HK-2 (cell line): Measurements from ENCODE around the gene RRAGA.
"Not testable (repeated sequence)": the region's sequence is repeated elsewhere in the genome, so short reads cannot be mapped to it uniquely, and the experiment has no call there.

Source experiments
- DNase-seq: peaks from one replicate; pipeline ENCODE4 v3.0.0-alpha.2; 2018; ENCODE audit not compliant: unreplicated experiment

RRAGA gene

DNA sequence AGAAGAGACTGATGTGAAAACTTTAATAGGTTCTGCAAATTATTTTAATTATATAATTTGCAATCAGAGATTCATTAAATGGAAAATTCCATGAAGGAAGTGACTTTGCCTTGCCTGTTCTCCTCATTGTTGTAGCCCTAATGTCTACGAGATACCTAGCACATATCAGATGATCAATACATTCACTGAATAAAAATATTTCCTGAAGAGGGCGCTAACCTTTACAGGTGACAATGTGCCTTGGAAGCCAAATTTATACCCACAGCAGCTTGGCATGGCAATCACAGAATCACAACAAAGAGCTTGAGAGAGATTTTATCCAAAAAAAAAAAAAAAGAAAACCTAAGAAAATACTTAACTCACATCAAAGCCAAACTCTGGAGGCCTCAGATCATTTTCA, 36.1 kb downstream of the RRAGA start:
- DNase-seq = no peak

DNA sequence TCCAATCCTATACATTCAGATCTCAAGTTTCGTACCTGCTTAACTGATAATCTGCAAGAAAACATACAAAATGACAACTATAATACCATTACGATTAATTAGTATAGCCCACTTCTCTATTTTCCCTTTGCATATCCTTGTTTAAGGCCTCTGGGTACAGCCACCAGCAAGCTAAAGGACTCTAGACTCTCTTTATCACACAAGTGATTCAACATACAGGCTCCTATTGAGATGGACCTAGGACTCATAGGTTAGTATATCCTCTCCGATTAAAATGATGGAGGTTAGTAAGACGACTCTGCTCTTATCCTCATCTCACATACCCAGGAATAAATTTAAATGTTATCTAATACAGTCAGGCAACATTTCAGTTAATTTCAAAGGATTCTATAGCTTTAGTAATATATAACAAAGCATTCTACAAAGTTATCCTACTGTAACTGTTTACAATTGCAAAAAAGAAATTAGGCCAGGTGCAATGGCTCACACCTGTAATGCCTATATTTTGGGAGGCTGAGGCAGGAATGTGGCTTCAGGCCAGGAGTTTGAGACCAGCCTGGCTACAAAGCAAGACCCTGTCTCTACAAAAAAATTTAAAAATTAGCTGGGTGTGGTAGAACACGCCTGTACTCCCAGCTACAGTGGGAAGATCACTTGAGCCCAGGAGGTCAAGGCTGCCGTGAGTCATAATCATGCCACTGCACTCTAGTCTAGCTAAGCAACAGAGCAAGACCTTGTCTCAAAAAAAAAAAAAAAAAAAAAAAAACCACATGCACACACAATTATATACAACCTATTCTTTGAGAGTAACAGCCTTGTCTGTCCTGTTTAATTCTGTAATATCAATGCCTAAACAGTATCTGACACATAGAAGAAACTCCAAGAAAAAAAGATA, 38.1 kb downstream of the RRAGA start:
- DNase-seq = peak; percentile 36

DNA sequence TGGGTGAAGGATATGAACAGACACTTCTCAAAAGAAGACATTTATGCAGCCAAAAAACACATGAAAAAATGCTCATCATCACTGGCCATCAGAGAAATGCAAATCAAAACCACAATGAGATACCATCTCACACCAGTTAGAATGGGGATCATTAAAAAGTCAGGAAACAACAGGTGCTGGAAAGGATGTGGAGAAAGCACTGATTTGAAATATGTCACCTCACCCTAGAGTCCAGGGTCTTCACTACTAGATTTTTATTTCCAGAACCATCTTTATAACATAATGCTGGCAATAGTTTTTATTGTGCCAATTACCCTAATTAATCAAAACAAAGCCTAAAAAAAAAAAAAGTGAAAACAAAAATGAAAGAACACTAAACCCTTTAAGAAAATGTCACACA, 48.2 kb downstream of the RRAGA start:
- not testable (repeated sequence) for DNase-seq
